ENCODE data around the gene SND1. TPM values are rescaled to one million over a fixed set of nuclear protein-coding genes. Genes with fewer than 3 reads are reported as not detected.

The SND1 gene
- total RNA-seq, 2 donors from 2014 or later, result 146 to 155 TPM

- Histone ChIP-seq H3K9me3 (no peaks in the 10 kb centered on the region), H3K27ac (no peak overlapping the region), H3K4me3 (no peak overlapping the region), H3K36me3 (replicated peaks in 1 of 2; ENCODE audit: insufficient read depth in 1 of 2, low read depth in 2 of 2) (no peaks in the 10 kb centered on the region), H3K27me3 (no peaks in the 10 kb centered on the region), H3K4me1 (peaks cover 19% of the 10 kb centered on the region)
- intact Hi-C loops (cut with DNase I), result no loop called here
- TF ChIP-seq POLR2A (IDR thresholded peaks at IDR 0.05) (no peak), CTCF (IDR thresholded peaks at IDR 0.05) (no peak)
- 80 to 89% methylated on average over 2 of the region's 2 CpGs for WGBS, 2 donors
- DNase-seq, result no peak
- no peak for ATAC-seq
Measured at GRCh38 chr7:127768241-127768640, 116.2 kb downstream of the SND1 start.

DNA sequence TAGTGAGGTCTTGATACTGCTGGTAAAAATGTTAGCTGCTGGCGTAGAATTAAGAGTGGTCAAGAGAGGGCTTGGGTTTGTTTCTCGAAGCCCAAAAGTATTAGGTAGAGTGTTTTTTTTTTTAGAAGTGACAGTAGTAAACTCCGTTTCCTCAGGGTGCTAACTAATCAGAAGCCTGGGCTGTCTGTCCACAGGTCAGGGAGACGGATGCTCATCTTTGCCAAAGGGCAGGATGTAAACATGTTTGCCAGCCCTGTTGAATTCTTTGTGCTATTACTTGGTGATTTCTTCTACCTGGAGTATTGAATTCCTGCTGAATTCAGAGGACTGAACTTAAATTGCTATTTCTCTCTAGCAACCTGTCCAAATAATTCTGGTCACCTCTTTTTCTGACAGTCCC lies 117.1 kb downstream of the SND1 start:
- intact Hi-C loops (cut with DNase I), result no loop called here
- H3K4me1 ChIP-seq, result peaks cover 19% of the 10 kb centered on the region
- DNase-seq (no peak), ATAC-seq (no peak)
- TF ChIP-seq POLR2A (IDR thresholded peaks at IDR 0.05) (no peak), CTCF (IDR thresholded peaks at IDR 0.05) (no peak)
- no peaks in the 10 kb centered on the region for H3K27me3 ChIP-seq
- H3K27ac ChIP-seq, result no peak overlapping the region
- no peak overlapping the region for H3K4me3 ChIP-seq
- 82 to 86% methylated on average over 4 of the region's 4 CpGs for WGBS, 2 donors
- no peaks in the 10 kb centered on the region for H3K36me3 ChIP-seq (replicated peaks in 1 of 2; ENCODE audit: insufficient read depth in 1 of 2, low read depth in 2 of 2)
- no peaks in the 10 kb centered on the region for H3K9me3 ChIP-seq

- intact Hi-C loops (cut with DNase I), result no loop called here
- no peaks in the 10 kb centered on the region for H3K36me3 ChIP-seq (replicated peaks in 1 of 2; ENCODE audit: insufficient read depth in 1 of 2, low read depth in 2 of 2)
- WGBS, 2 donors, result 56 to 69% methylated on average over 4 of the region's 4 CpGs
- TF ChIP-seq CTCF (IDR thresholded peaks at IDR 0.05), result no peak
- TF ChIP-seq POLR2A (IDR thresholded peaks at IDR 0.05), result no peak
- H3K27me3 ChIP-seq, result no peaks in the 10 kb centered on the region
- H3K4me3 ChIP-seq, result no peak overlapping the region
- no peaks in the 10 kb centered on the region for H3K9me3 ChIP-seq
- H3K27ac ChIP-seq, result no peak overlapping the region
- ATAC-seq, result no peak
- no peak for DNase-seq
- H3K4me1 ChIP-seq, result peaks cover 19% of the 10 kb centered on the region
Measured at GRCh38 chr7:127769696-127770400, 117.9 kb downstream of the SND1 start.

- no peak for DNase-seq
- Histone ChIP-seq H3K4me1 (peaks cover 19% of the 10 kb centered on the region), H3K27me3 (no peaks in the 10 kb centered on the region), H3K9me3 (no peaks in the 10 kb centered on the region), H3K4me3 (no peak overlapping the region), H3K27ac (no peak overlapping the region), H3K36me3 (replicated peaks in 1 of 2; ENCODE audit: insufficient read depth in 1 of 2, low read depth in 2 of 2) (no peaks in the 10 kb centered on the region)
- TF ChIP-seq CTCF (IDR thresholded peaks at IDR 0.05) (no peak), POLR2A (IDR thresholded peaks at IDR 0.05) (no peak)
- intact Hi-C loops (cut with DNase I), result no loop called here
- ATAC-seq, result no peak
- 44 to 54% methylated on average over 4 of the region's 4 CpGs for WGBS, 2 donors
Measured at GRCh38 chr7:127770885-127771284, 118.9 kb downstream of the SND1 start.

- Histone ChIP-seq H3K4me3 (no peak overlapping the region), H3K4me1 (peaks cover 19% of the 10 kb centered on the region), H3K27me3 (no peaks in the 10 kb centered on the region), H3K36me3 (replicated peaks in 1 of 2; ENCODE audit: insufficient read depth in 1 of 2, low read depth in 2 of 2) (no peaks in the 10 kb centered on the region), H3K9me3 (no peaks in the 10 kb centered on the region), H3K27ac (no peak overlapping the region)
- intact Hi-C loops (cut with DNase I), result no loop called here
- no peak for ATAC-seq
- DNase-seq, result no peak
- 78 to 79% methylated on average over 5 of the region's 5 CpGs for WGBS, 2 donors
- no peak for TF ChIP-seq POLR2A (IDR thresholded peaks at IDR 0.05)
- TF ChIP-seq CTCF (IDR thresholded peaks at IDR 0.05), result no peak
Measured at GRCh38 chr7:127771707-127772106, 119.7 kb downstream of the SND1 start.

Measured in body of pancreas (tissue), 4 donors.